ENCODE measurements around the gene OLR1. TPM values are rescaled to one million over a fixed set of nuclear protein-coding genes. Genes with fewer than 3 reads are reported as not detected.

OLR1 gene
- total RNA-seq, 1 donor from 2014 or later, result 0.19 TPM

GRCh38 chr12:10111451-10111850 lies 60.5 kb downstream of the OLR1 start:
- DNase-seq (ENCODE audit: extremely low spot score, unreplicated experiment), result no peak
- H3K27me3 Mint-ChIP-seq, result peaks cover 2% of the 10 kb centered on the region
- no peaks in the 10 kb centered on the region for H3K4me1 Mint-ChIP-seq (ENCODE audit: unreplicated experiment)
- no peak for TF ChIP-seq CTCF (conservative IDR thresholded peaks at IDR 0.05)
- no peak overlapping the region for H3K4me3 Mint-ChIP-seq
- H3K9me3 Mint-ChIP-seq, result no peaks in the 10 kb centered on the region
- peaks cover 4% of the 10 kb centered on the region for H3K36me3 Mint-ChIP-seq
- H3K27ac Mint-ChIP-seq, result no peak overlapping the region

GRCh38 chr12:10110256-10110844 lies 61.6 kb downstream of the OLR1 start:
- Mint-ChIP-seq H3K4me3 (no peak overlapping the region), H3K4me1 (ENCODE audit: unreplicated experiment) (no peaks in the 10 kb centered on the region), H3K27me3 (peaks cover 7% of the 10 kb centered on the region), H3K27ac (no peak overlapping the region), H3K36me3 (peaks cover 8% of the 10 kb centered on the region), H3K9me3 (no peaks in the 10 kb centered on the region)
- DNase-seq (ENCODE audit: extremely low spot score, unreplicated experiment), result no peak
- no peak for TF ChIP-seq CTCF (conservative IDR thresholded peaks at IDR 0.05)

Other genes with a start within 250 kb of the OLR1 start
- gene CLEC2A, start 239.8 kb downstream of the OLR1 start, total RNA-seq (ENCODE audit: low replicate concordance), result not detected in 2 replicates
- 0.50 and 0.65 TPM in 2 replicates for gene CLEC12A, start 200.7 kb downstream of the OLR1 start, total RNA-seq (ENCODE audit: low replicate concordance)
- 0.62 TPM in 1 of 2 replicates, not detected in the other for gene CLEC1B, start 173.0 kb downstream of the OLR1 start, total RNA-seq (ENCODE audit: low replicate concordance)
- gene CLEC12B, start 161.5 kb downstream of the OLR1 start, total RNA-seq (ENCODE audit: low replicate concordance), result not detected in 2 replicates
- gene CLEC9A, start 141.4 kb downstream of the OLR1 start, total RNA-seq (ENCODE audit: low replicate concordance), result not detected in 2 replicates
- 0.86 and 3.6 TPM in 2 replicates for gene CLEC1A, start 73.1 kb downstream of the OLR1 start, total RNA-seq (ENCODE audit: low replicate concordance)
- gene CLEC7A, start 41.9 kb downstream of the OLR1 start, total RNA-seq (ENCODE audit: low replicate concordance), result 1.8 and 16.2 TPM in 2 replicates
- 0.68 and 3.4 TPM in 2 replicates for gene TMEM52B, start 6.9 kb upstream of the OLR1 start, total RNA-seq (ENCODE audit: low replicate concordance)
- 43.5 and 252 TPM in 2 replicates for gene GABARAPL1, start 40.7 kb upstream of the OLR1 start, total RNA-seq (ENCODE audit: low replicate concordance)
- gene KLRD1, start 135.7 kb upstream of the OLR1 start, total RNA-seq (ENCODE audit: low replicate concordance), result 0.48 TPM in 1 of 2 replicates, not detected in the other
- gene KLRK1, start 217.9 kb upstream of the OLR1 start, total RNA-seq (ENCODE audit: low replicate concordance), result not detected in 2 replicates
- not detected in 2 replicates for gene KLRC4, start 237.6 kb upstream of the OLR1 start, total RNA-seq (ENCODE audit: low replicate concordance)
- gene KLRC3, start 248.5 kb upstream of the OLR1 start, total RNA-seq (ENCODE audit: low replicate concordance), result not detected in 2 replicates